Activated naive CD4-positive, alpha-beta T cell (primary cell): ENCODE data around the gene GRIK3.

Experiments used
- DNase-seq, 4 experiments: peaks; one replicate each; lab custom pipeline; 2025; lab: John Stamatoyannopoulos, UW

GRIK3 gene

GRCh38 chr1:36761113-36761512, 273.2 kb downstream of the GRIK3 start:
- no peak for DNase-seq

GRCh38 chr1:36760081-36760480, 274.2 kb downstream of the GRIK3 start:
- DNase-seq = no peak

GRCh38 chr1:36759355-36759754, 275.0 kb downstream of the GRIK3 start:
- DNase-seq = no peak

- DNase-seq = no peak
Observed at GRCh38 chr1:36755303-36756230, 278.7 kb downstream of the GRIK3 start.

- DNase-seq = no peak
Observed at GRCh38 chr1:36754366-36754765, 279.9 kb downstream of the GRIK3 start.

GRCh38 chr1:36753451-36753850, 280.9 kb downstream of the GRIK3 start:
- no peak for DNase-seq

- no peak for DNase-seq
Observed at GRCh38 chr1:36752891-36753361, 281.4 kb downstream of the GRIK3 start.

GRCh38 chr1:36752431-36752830, 281.9 kb downstream of the GRIK3 start:
- DNase-seq = no peak

GRCh38 chr1:36751525-36751924, 282.8 kb downstream of the GRIK3 start:
- DNase-seq = no peak

- no peak for DNase-seq
Observed at GRCh38 chr1:36748466-36748865, 285.8 kb downstream of the GRIK3 start.
